GM12878 (cell line): ENCODE data around the gene DNAJB2. TPM values are rescaled to one million over a fixed set of nuclear protein-coding genes. Genes with fewer than 3 reads are reported as not detected.

Experiments used
- ATAC-seq: fragments of 200-7000 bp; cut with Tn5 transposase; 3 replicates; pipeline ENCODE4 v1.9.1; 2020; ENCODE audit warnings: mild to moderate bottlenecking, moderate library complexity
- BruUV-seq: library from RNA; stranded (reverse); fragments of 400-500 nt; replicated peaks from 2 replicates; lab custom pipeline; 2021; lab: Mats Ljungman, UMichigan
- CTCF ChIA-PET: fragments of 300-600 bp; sonication (Branson Sonifier 250); formaldehyde crosslinking; extraction: SDS; loops from one replicate; lab custom pipeline; 2021; ENCODE audit warnings: inconsistent platforms; lab: Yijun Ruan, JAX
- POLR2A ChIA-PET: fragments of 350-600 bp; formaldehyde crosslinking; extraction: SDS; loops from one replicate; lab custom pipeline; 2021; ENCODE audit warnings: inconsistent platforms; lab: Charles Lee
- RAD21 ChIA-PET: fragments of 300-600 bp; sonication (Branson Sonifier 250); formaldehyde crosslinking; loops from one replicate; lab custom pipeline; 2023; ENCODE audit warnings: antibody characterized with exemption; ENCODE audit not compliant: unreplicated experiment; lab: Charles Lee
- SMC1A ChIA-PET: fragments of 300-600 bp; sonication (Branson Sonifier 250); formaldehyde crosslinking; loops from one replicate; lab custom pipeline; 2023; ENCODE audit not compliant: unreplicated experiment, uncharacterized antibody; lab: Charles Lee
- DNase-seq: peaks from one replicate; pipeline ENCODE4 v3.0.0-alpha.2; 2011; ENCODE audit warnings: low read depth, low spot score
- FAIRE-seq: peaks from 3 replicates; lab custom pipeline; 2011; peaks lifted over from hg19 to GRCh38; lab: Jason Lieb, UNC
- H2AFZ ChIP-seq: 2 replicates; pipeline ENCODE4 v1.6.0; 2011; ENCODE audit warnings: low read depth, low read length, control low read depth; ENCODE audit not compliant: control insufficient read depth
- H3K27ac ChIP-seq: 2 replicates; pipeline ENCODE4 v1.5.1; 2011; ENCODE audit warnings: control low read depth; ENCODE audit not compliant: control insufficient read depth, insufficient read depth
- H3K27me3 ChIP-seq, 2 experiments: replicated peaks in 1 of 2; 2 replicates each; pipeline versions ENCODE4 v1.6.0 to v1.6.1; 2011; ENCODE audit warnings: low read length in 1 of 2; ENCODE audit not compliant: control insufficient read depth in 2 of 2, insufficient read depth in 2 of 2
- H3K36me3 ChIP-seq, 2 experiments: 2 replicates each; pipeline ENCODE4 v1.5.1; 2011; ENCODE audit warnings: low read length in 1 of 2; ENCODE audit not compliant: control insufficient read depth in 2 of 2, insufficient read depth in 2 of 2
- H3K4me1 ChIP-seq: 2 replicates; pipeline ENCODE4 v1.6.1; 2011; ENCODE audit warnings: mild to moderate bottlenecking, low read length, moderate library complexity, mixed read lengths; ENCODE audit not compliant: control insufficient read depth, insufficient read depth
- H3K4me2 ChIP-seq: 2 replicates; pipeline ENCODE4 v1.6.0; 2011; ENCODE audit warnings: control low read depth; ENCODE audit not compliant: control insufficient read depth, insufficient read depth
- H3K4me3 ChIP-seq: fragments of 200-600 bp; sonication (generic); 2 replicates; pipeline ENCODE4 v1.5.1; 2016
- H3K79me2 ChIP-seq: 2 replicates; pipeline ENCODE4 v1.6.0; 2011; ENCODE audit warnings: low read length; ENCODE audit not compliant: control insufficient read depth, insufficient read depth
- H3K9ac ChIP-seq: 2 replicates; pipeline ENCODE4 v1.8.0; 2011; ENCODE audit warnings: low read length, control low read depth, mixed read lengths; ENCODE audit not compliant: control insufficient read depth, insufficient read depth
- H3K9me3 ChIP-seq: replicated peaks from 3 replicates; pipeline ENCODE4 v1.5.1; 2011; ENCODE audit warnings: mild to moderate bottlenecking, low read length; ENCODE audit not compliant: control insufficient read depth, insufficient read depth
- H4K20me1 ChIP-seq: 2 replicates; pipeline ENCODE4 v1.6.0; 2011; ENCODE audit not compliant: control insufficient read depth, insufficient read depth
- ATF7 ChIP-seq: fragments of 450-650 bp; IDR thresholded peaks from 2 replicates; pipeline ENCODE4 v1.6.1; 2016; ENCODE audit warnings: low read depth, mild to moderate bottlenecking
- DPF2 ChIP-seq: fragments of 450-650 bp; IDR thresholded peaks from 2 replicates; pipeline ENCODE4 v1.6.1; 2017; ENCODE audit warnings: mild to moderate bottlenecking
- EGR1 ChIP-seq, 2 experiments: IDR thresholded peaks; 1 replicate in 1 of 2; 2 replicates in 1 of 2; pipeline ENCODE4 v1.6.1; 2011 to 2012; ENCODE audit warnings: low read depth in 2 of 2, low read length in 2 of 2, borderline replicate concordance in 1 of 2, mild to moderate bottlenecking in 1 of 2, moderate library complexity in 1 of 2
- ETV6 ChIP-seq, 2 experiments: fragments of 450-650 bp in 1 of 2; IDR thresholded peaks in 1 of 2; conservative IDR thresholded peaks in 1 of 2; 2 replicates each; pipeline ENCODE4 v1.6.1; 2014; ENCODE audit warnings: antibody characterized with exemption in 1 of 2, borderline replicate concordance in 1 of 2, low read depth in 1 of 2, mild to moderate bottlenecking in 1 of 2, moderate library complexity in 1 of 2
- FOXM1 ChIP-seq: IDR thresholded peaks from 2 replicates; pipeline ENCODE4 v1.6.1; 2012; ENCODE audit warnings: low read depth, mild to moderate bottlenecking, inconsistent platforms, low read length, moderate library complexity
- HDGF ChIP-seq: fragments of 450-650 bp; IDR thresholded peaks from 2 replicates; pipeline ENCODE4 v1.6.1; 2016; ENCODE audit warnings: antibody characterized with exemption
- KAT2A ChIP-seq: conservative IDR thresholded peaks from 2 replicates; pipeline ENCODE4 v1.6.1; 2011; ENCODE audit warnings: low read depth, low read length; ENCODE audit not compliant: control insufficient read depth
- MTA2 ChIP-seq: fragments of 450-650 bp; IDR thresholded peaks from 2 replicates; pipeline ENCODE4 v1.6.1; 2016; ENCODE audit warnings: low read depth, mild to moderate bottlenecking, moderate library complexity
- POLR2AphosphoS5 ChIP-seq: IDR thresholded peaks from 2 replicates; pipeline ENCODE4 v1.6.1; 2011; ENCODE audit warnings: mild to moderate bottlenecking, low read length, inconsistent platforms
- RFX5 ChIP-seq: IDR thresholded peaks from 2 replicates; pipeline ENCODE4 v1.6.1; 2011; ENCODE audit warnings: low read depth, low read length, improper control_type of control experiment
- SIN3A ChIP-seq: IDR thresholded peaks from 2 replicates; pipeline ENCODE4 v1.6.1; 2012; ENCODE audit warnings: low read depth, low read length, improper control_type of control experiment
- SREBF1 ChIP-seq: IDR thresholded peaks from 2 replicates; pipeline ENCODE4 v1.6.1; 2012; ENCODE audit warnings: mild to moderate bottlenecking, low read length
- TCF12 ChIP-seq: IDR thresholded peaks from 2 replicates; pipeline ENCODE4 v1.6.1; 2011; ENCODE audit warnings: low read depth, mild to moderate bottlenecking, low read length
- ZNF384 ChIP-seq: IDR thresholded peaks from 2 replicates; pipeline ENCODE4 v1.6.1; 2012; ENCODE audit warnings: low read depth, mild to moderate bottlenecking, low read length, improper control_type of control experiment, borderline replicate concordance
- WGBS: methylation state at CpG from one replicate; pipeline ENCODE4 v1.1.6; 2016; ENCODE audit warnings: low lambda C conversion rate; ENCODE audit not compliant: insufficient replicate concordance, insufficient coverage; ENCODE audit errors: missing lambda C conversion rate; 5-methylcytosine and 5-hydroxymethylcytosine counted together
- in situ Hi-C: fragments of 300-500 bp; cut with MboI; formaldehyde crosslinking; loops from 9 replicates; pipeline ENCODE4 v1.14.3; 2018; ENCODE audit warnings: mixed read lengths
- intact Hi-C: fragments of 100-400 bp; cut with micrococcal nuclease; formaldehyde crosslinking; loops from one replicate; pipeline ENCODE4 v1.14.2; 2022; ENCODE audit not compliant: unreplicated experiment
- polyA plus RNA-seq, 11 experiments: library from polyadenylated mRNA; depleted of rRNA in 4 of 11; unstranded in 6 of 11; stranded (reverse) in 5 of 11; fragments of >200 nt; fragmentation: Nextera tagmentation in 4 of 11; fragmentation: Illumina TruSeq in 1 of 11; extraction: Ambion mirVana in 4 of 11; extraction: Trizol in 1 of 11; gene quantifications; 1 replicate in 1 of 11; 2 replicates in 10 of 11; pipeline versions ENCODE4 v1.2.1 to v1.2.3, GENCODE V29; 2011 to 2016; ENCODE audit warnings: inconsistent platforms in 2 of 11, missing spikeins in 2 of 11, low read depth in 1 of 11
- total RNA-seq, 4 experiments: library from RNA; depleted of rRNA in 3 of 4; stranded (reverse); fragments of >200 nt in 3 of 4; fragmentation: Illumina TruSeq in 1 of 4; extraction: Trizol in 1 of 4; gene quantifications; 2 replicates each; pipeline versions ENCODE4 v1.2.1 to v1.2.3, GENCODE V29; 2013 to 2021
- TF ChIP-seq, protein P1 (sequence below): IDR thresholded peaks from 2 replicates; pipeline ENCODE4 v1.6.1; 2011; ENCODE audit warnings: borderline replicate concordance, low read depth, mild to moderate bottlenecking, moderate library complexity, low read length; ENCODE audit not compliant: insufficient read depth, poor library complexity, severe bottlenecking
- TF ChIP-seq, protein P2 (sequence below): fragments of 450-650 bp; formaldehyde crosslinking; IDR thresholded peaks from 2 replicates; pipeline ENCODE4 v1.4.0; 2020; ENCODE audit warnings: mild to moderate bottlenecking, moderate library complexity

Gene DNAJB2
- total and polyA plus RNA-seq, 10 of the 15 experiments (the other 5 are each of a cell fraction or from before 2014, with no cell fraction given), result 0.26 to 36.5 (median 12.5) TPM

DNA sequence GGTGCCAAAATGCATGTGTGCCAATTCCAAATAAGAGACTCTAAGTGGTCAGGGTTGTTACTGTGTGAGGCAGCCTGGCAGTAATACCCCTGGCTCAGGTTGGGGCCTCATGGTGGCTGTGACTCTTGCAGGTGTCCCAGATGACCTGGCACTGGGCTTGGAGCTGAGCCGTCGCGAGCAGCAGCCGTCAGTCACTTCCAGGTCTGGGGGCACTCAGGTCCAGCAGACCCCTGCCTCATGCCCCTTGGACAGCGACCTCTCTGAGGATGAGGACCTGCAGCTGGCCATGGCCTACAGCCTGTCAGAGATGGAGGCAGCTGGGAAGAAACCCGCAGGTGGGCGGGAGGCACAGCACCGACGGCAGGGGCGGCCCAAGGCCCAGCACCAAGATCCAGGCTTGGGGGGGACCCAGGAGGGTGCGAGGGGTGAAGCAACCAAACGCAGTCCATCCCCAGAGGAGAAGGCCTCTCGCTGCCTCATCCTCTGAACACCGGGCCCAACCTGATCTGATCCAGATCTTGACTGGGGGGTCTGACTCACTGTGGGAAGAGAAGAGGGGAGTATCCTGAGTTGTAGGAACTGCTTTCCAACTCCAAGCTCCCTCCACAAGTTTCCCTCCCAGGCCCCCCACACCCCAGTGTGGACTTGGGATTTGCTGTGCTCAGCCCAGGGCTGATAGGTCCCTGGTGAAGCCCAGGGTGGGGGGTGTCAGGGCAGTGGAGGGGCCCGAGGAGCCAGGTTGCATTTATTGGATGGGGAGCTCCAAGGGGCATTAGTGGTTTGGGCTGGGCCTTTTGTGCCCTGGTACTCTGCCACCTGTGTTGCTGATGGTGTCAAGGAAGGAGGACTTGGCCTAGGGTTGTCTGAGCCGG, 5.6 kb downstream of the DNAJB2 start (continued):
- TF ChIP-seq, protein P1, sequence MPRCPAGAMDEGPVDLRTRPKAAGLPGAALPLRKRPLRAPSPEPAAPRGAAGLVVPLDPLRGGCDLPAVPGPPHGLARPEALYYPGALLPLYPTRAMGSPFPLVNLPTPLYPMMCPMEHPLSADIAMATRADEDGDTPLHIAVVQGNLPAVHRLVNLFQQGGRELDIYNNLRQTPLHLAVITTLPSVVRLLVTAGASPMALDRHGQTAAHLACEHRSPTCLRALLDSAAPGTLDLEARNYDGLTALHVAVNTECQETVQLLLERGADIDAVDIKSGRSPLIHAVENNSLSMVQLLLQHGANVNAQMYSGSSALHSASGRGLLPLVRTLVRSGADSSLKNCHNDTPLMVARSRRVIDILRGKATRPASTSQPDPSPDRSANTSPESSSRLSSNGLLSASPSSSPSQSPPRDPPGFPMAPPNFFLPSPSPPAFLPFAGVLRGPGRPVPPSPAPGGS, result no peak
- TF ChIP-seq MTA2, result no peak
- TF ChIP-seq RFX5, result no peak
- no peak for TF ChIP-seq FOXM1
- TF ChIP-seq ETV6 (conservative IDR thresholded peaks at IDR 0.05 in 1 of 2, IDR thresholded peaks at IDR 0.05 in 1 of 2; ENCODE audit: borderline replicate concordance in 1 of 2, low read depth in 1 of 2), result no peak
- no peak for TF ChIP-seq SIN3A
- no peak for TF ChIP-seq POLR2AphosphoS5
- TF ChIP-seq TCF12, result no peak

GRCh38 chr2:219285373-219285735, 6.2 kb downstream of the DNAJB2 start:
- Histone ChIP-seq H3K27ac (no peak overlapping the region), H2AFZ (no peak overlapping the region), H3K36me3 (no peaks in the 10 kb centered on the region; a peak in 1 of 4 replicates), H3K4me2 (no peak overlapping the region), H3K9me3 (no peaks in the 10 kb centered on the region), H3K79me2 (no peaks in the 10 kb centered on the region), H3K27me3 (no peaks in the 10 kb centered on the region), H3K4me1 (peaks cover 4% of the 10 kb centered on the region), H3K4me3 (no peak overlapping the region), H4K20me1 (no peaks in the 10 kb centered on the region), H3K9ac (no peak overlapping the region)
- no peak for ATAC-seq
- SMC1A ChIA-PET, result no interaction called here
- 98% methylated on average over 12 of the region's 12 CpGs for WGBS
- POLR2A ChIA-PET, result interaction anchor here (1.7 kb wide), 1 partner anchor 36 kb away, joined by 7 read pairs; no protein-coding TSS in a partner anchor
- BruUV-seq, result no TSS peak
- no peak for FAIRE-seq
- intact Hi-C loops (no loop called here), in situ Hi-C loops (no loop called here)
- RAD21 ChIA-PET, result no interaction called here
- no peak for DNase-seq
- CTCF ChIA-PET, result interaction anchor here (1.1 to 13.5 kb wide), 2 partner anchors 8 to 127 kb away, joined by 3 to 257 read pairs; no protein-coding TSS in a partner anchor
- TF ChIP-seq SREBF1 (no peak), DPF2 (no peak), ATF7 (no peak), HDGF (no peak), ZNF384 (no peak), KAT2A (no peak), EGR1 (IDR thresholded peaks at IDR 0.05; ENCODE audit: borderline replicate concordance in 1 of 2, low read depth in 2 of 2, low read length in 2 of 2) (no peak)
- TF ChIP-seq, protein P2, sequence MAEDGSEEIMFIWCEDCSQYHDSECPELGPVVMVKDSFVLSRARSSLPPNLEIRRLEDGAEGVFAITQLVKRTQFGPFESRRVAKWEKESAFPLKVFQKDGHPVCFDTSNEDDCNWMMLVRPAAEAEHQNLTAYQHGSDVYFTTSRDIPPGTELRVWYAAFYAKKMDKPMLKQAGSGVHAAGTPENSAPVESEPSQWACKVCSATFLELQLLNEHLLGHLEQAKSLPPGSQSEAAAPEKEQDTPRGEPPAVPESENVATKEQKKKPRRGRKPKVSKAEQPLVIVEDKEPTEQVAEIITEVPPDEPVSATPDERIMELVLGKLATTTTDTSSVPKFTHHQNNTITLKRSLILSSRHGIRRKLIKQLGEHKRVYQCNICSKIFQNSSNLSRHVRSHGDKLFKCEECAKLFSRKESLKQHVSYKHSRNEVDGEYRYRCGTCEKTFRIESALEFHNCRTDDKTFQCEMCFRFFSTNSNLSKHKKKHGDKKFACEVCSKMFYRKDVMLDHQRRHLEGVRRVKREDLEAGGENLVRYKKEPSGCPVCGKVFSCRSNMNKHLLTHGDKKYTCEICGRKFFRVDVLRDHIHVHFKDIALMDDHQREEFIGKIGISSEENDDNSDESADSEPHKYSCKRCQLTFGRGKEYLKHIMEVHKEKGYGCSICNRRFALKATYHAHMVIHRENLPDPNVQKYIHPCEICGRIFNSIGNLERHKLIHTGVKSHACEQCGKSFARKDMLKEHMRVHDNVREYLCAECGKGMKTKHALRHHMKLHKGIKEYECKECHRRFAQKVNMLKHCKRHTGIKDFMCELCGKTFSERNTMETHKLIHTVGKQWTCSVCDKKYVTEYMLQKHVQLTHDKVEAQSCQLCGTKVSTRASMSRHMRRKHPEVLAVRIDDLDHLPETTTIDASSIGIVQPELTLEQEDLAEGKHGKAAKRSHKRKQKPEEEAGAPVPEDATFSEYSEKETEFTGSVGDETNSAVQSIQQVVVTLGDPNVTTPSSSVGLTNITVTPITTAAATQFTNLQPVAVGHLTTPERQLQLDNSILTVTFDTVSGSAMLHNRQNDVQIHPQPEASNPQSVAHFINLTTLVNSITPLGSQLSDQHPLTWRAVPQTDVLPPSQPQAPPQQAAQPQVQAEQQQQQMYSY (CRISPR knock-in tag), result no peak
